DND-41 (cell line): ENCODE measurements around the gene ARHGEF12.

Experiments
- ATAC-seq: fragments of 200-7000 bp; cut with Tn5 transposase; 3 replicates; pipeline ENCODE4 v1.9.1; 2021; ENCODE audit warnings: low read depth; ENCODE audit not compliant: insufficient read depth
- DNase-seq: peaks from one replicate; pipeline ENCODE4 v3.0.0-alpha.2; 2020
- H2AFZ ChIP-seq: 2 replicates; pipeline ENCODE4 v1.6.0; 2012; ENCODE audit warnings: low read depth, low read length
- H3K27ac ChIP-seq: 2 replicates; pipeline ENCODE4 v1.5.1; 2012; ENCODE audit warnings: low read length, inconsistent platforms
- H3K27me3 ChIP-seq: fragments of 200-600 bp; sonication (generic); 2 replicates; pipeline ENCODE4 v1.6.0; 2012; ENCODE audit warnings: low read length, mild to moderate bottlenecking, inconsistent platforms; ENCODE audit not compliant: insufficient read depth, poor library complexity
- H3K36me3 ChIP-seq: 2 replicates; pipeline ENCODE4 v1.5.1; 2012; ENCODE audit warnings: low read length, inconsistent platforms; ENCODE audit not compliant: insufficient read depth
- H3K4me1 ChIP-seq: 2 replicates; pipeline ENCODE4 v1.5.1; 2012; ENCODE audit warnings: mild to moderate bottlenecking, low read length; ENCODE audit not compliant: insufficient read depth
- H3K4me2 ChIP-seq: 2 replicates; pipeline ENCODE4 v1.6.0; 2012; ENCODE audit warnings: mild to moderate bottlenecking, moderate library complexity, low read length, inconsistent platforms; ENCODE audit not compliant: insufficient read depth
- H3K4me3 ChIP-seq, 2 experiments: fragments of 200-600 bp in 1 of 2; shearing (Covaris generic) in 1 of 2; 2 replicates each; pipeline ENCODE4 v1.5.1; 2012 to 2016; ENCODE audit warnings: inconsistent platforms in 2 of 2, low read length in 2 of 2, mild to moderate bottlenecking in 2 of 2, low read depth in 1 of 2, moderate library complexity in 1 of 2
- H3K79me2 ChIP-seq: 2 replicates; pipeline ENCODE4 v1.6.0; 2012; ENCODE audit warnings: low read length, inconsistent platforms; ENCODE audit not compliant: insufficient read depth
- H3K9ac ChIP-seq: 2 replicates; pipeline ENCODE4 v1.6.0; 2012; ENCODE audit warnings: low read depth, mild to moderate bottlenecking, inconsistent platforms, low read length, moderate library complexity
- H3K9me3 ChIP-seq: 2 replicates; pipeline ENCODE4 v1.5.1; 2012; ENCODE audit warnings: low read length, moderate library complexity, mild to moderate bottlenecking, inconsistent platforms; ENCODE audit not compliant: insufficient read depth, severe bottlenecking
- H4K20me1 ChIP-seq: 2 replicates; pipeline ENCODE4 v1.6.0; 2012; ENCODE audit warnings: low read length; ENCODE audit not compliant: insufficient read depth
- EZH2 ChIP-seq: IDR thresholded peaks from 3 replicates; pipeline ENCODE4 v1.6.1; 2012; ENCODE audit warnings: borderline replicate concordance, low read depth, mild to moderate bottlenecking, moderate library complexity, low read length, inconsistent platforms; ENCODE audit not compliant: severe bottlenecking
- TF ChIP-seq, protein P1 (sequence below): IDR thresholded peaks from 2 replicates; pipeline ENCODE4 v1.5.1; 2012; ENCODE audit warnings: borderline replicate concordance, low read length, moderate library complexity, mild to moderate bottlenecking; ENCODE audit not compliant: poor library complexity, severe bottlenecking; ENCODE audit errors: extremely low read depth

ARHGEF12 gene

DNA sequence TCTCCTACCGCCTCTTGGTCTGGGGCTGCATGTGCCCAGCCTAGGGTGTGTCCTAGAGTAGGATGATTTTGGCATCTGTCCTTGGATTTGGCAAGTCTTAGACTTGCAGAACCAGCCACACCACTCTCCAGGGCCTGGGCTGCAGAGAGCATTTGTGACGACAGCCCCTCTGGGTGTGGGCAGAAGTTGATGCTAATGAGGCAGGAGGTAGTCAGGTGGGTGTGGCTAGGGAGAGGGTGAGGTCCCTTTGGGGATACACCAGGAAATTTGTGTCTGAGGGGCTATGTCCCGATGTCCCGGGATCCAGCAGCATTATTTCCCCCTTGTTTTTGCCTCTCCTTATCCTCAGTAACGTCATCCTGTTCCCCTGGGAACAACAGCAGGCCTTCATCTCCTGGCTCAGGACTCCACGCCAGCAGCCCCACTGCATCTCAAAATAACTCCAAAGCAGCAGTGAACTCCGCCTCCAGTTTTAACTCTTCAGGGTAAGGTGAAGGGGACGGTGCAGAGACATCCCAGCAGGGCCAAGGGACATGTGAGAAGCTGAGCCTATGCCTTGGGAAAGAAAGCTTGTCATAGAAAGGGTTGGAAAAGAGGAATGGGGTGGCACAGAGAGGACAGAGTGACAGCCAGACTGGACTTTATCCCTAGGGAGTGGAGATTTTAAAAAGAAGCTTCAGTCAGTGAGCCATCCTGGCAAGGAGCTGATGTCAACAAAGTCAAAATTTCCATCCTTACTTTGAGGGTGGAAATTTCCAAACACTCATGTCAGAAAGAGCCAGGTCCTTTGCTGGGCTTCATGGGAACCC, 19.1 kb upstream of the ARHGEF12 start:
- H2AFZ ChIP-seq, result no peak overlapping the region
- no peaks in the 10 kb centered on the region for H3K4me1 ChIP-seq
- H3K4me3 ChIP-seq, result no peak overlapping the region

DNA sequence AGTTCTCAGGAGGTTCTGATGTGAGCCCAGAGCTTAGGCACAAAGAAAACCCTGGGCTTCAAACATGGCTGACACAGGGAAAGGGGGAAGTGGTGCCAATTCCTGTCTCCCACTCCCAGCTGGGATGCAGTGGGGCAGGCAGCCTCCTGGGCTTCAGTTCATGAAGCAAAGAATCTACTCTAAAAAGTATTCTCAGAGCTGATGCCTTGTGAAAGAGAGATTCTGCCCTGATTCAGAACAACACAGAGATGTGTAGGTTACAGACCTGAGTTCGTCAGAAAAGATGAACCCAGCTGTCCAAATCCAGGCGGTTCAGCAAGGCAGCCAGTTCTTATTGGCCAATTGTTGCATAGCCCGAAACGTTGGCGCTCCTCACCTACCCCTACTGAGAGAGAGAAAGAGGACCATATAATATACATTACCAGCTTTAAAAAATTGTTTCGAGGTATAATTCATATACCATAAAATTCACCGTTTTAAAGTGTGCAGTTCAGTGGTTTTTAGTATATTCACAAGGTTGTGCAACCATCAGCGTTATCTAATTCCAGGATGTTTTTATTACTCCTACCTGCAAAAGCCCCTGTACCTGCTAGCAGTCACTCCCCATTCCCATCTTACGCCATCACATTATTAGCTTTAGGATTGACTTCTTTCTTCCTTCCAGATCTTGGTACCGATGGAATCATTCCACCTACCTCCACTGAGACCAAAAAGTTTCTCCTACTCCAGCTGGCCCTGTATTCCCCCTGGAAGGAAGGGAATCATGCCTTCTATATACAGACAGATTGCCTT, 18.3 kb upstream of the ARHGEF12 start:
- H3K9me3 ChIP-seq, result no peaks in the 10 kb centered on the region
- H3K4me1 ChIP-seq, result no peaks in the 10 kb centered on the region
- no peak for TF ChIP-seq EZH2
- TF ChIP-seq, protein P1, sequence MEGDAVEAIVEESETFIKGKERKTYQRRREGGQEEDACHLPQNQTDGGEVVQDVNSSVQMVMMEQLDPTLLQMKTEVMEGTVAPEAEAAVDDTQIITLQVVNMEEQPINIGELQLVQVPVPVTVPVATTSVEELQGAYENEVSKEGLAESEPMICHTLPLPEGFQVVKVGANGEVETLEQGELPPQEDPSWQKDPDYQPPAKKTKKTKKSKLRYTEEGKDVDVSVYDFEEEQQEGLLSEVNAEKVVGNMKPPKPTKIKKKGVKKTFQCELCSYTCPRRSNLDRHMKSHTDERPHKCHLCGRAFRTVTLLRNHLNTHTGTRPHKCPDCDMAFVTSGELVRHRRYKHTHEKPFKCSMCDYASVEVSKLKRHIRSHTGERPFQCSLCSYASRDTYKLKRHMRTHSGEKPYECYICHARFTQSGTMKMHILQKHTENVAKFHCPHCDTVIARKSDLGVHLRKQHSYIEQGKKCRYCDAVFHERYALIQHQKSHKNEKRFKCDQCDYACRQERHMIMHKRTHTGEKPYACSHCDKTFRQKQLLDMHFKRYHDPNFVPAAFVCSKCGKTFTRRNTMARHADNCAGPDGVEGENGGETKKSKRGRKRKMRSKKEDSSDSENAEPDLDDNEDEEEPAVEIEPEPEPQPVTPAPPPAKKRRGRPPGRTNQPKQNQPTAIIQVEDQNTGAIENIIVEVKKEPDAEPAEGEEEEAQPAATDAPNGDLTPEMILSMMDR, result no peak
- H3K4me2 ChIP-seq, result no peak overlapping the region
- H3K27me3 ChIP-seq, result peaks cover 51% of the 10 kb centered on the region
- DNase-seq, result no peak
- no peak overlapping the region for H3K9ac ChIP-seq
- H2AFZ ChIP-seq, result no peak overlapping the region
- H3K4me3 ChIP-seq, result no peak overlapping the region
- peaks cover 12% of the 10 kb centered on the region; the same call in 1 of the 2 replicates for H4K20me1 ChIP-seq
- ATAC-seq, result no peak
- no peak overlapping the region for H3K27ac ChIP-seq
- no peaks in the 10 kb centered on the region for H3K79me2 ChIP-seq
- no peaks in the 10 kb centered on the region for H3K36me3 ChIP-seq

More for the DNA sequence above, 19.1 kb upstream of the ARHGEF12 start:
- TF ChIP-seq, protein P1, result no peak
- no peak for TF ChIP-seq EZH2
- Histone ChIP-seq H4K20me1 (peaks cover 7% of the 10 kb centered on the region; the same call in 1 of the 2 replicates), H3K27me3 (peaks cover 52% of the 10 kb centered on the region), H3K9ac (no peak overlapping the region), H3K36me3 (no peaks in the 10 kb centered on the region), H3K27ac (no peak overlapping the region), H3K4me2 (no peak overlapping the region), H3K9me3 (no peaks in the 10 kb centered on the region), H3K79me2 (no peaks in the 10 kb centered on the region)
- no peak for ATAC-seq
- no peak for DNase-seq

GRCh38 chr11:120318906-120319305, 17.3 kb upstream of the ARHGEF12 start:
- Histone ChIP-seq H3K9me3 (no peaks in the 10 kb centered on the region), H3K4me3 (no peak overlapping the region), H3K9ac (no peak overlapping the region), H2AFZ (no peak overlapping the region), H3K27me3 (peaks cover 50% of the 10 kb centered on the region), H3K79me2 (no peaks in the 10 kb centered on the region), H4K20me1 (peaks cover 11% of the 10 kb centered on the region; the same call in 1 of the 2 replicates), H3K4me2 (no peak overlapping the region), H3K4me1 (no peaks in the 10 kb centered on the region), H3K27ac (no peak overlapping the region), H3K36me3 (no peaks in the 10 kb centered on the region)
- DNase-seq (no peak), ATAC-seq (no peak)
- no peak for TF ChIP-seq EZH2
- TF ChIP-seq, protein P1, result no peak
